T-cell (primary cell): ENCODE results near the gene TMEM69. TPM values are rescaled to one million over a fixed set of nuclear protein-coding genes. Genes with fewer than 3 reads are reported as not detected.
A peak's percentile ranks its signal among the peaks of the same experiment; 100 is the strongest.
"Not testable (repeated sequence)": the region's sequence is repeated elsewhere in the genome, so short reads cannot be mapped to it uniquely, and the experiment has no call there.

Experiments used
- ATAC-seq, 4 experiments: fragments of 200-7000 bp in 3 of 4; fragments of 150-1000 bp in 1 of 4; cut with Tn5 transposase; replicated peaks in 1 of 4; 1 replicate in 3 of 4; 2 replicates in 1 of 4; pipeline ENCODE4 v1.10.0; 2021; ENCODE audit warnings: moderate library complexity in 3 of 4, mild to moderate bottlenecking in 2 of 4, moderate number of reproducible peaks in 1 of 4
- CTCF ChIA-PET, 2 donors: fragments of 300-600 bp; sonication (Branson Sonifier 250); formaldehyde crosslinking; loops; one replicate each; lab custom pipeline; 2022; ENCODE audit warnings: antibody characterized with exemption in 2 of 2; lab: Charles Lee
- POLR2A ChIA-PET, 2 donors: fragments of 300-600 bp; sonication (Branson Sonifier 250); formaldehyde crosslinking; loops; one replicate each; lab custom pipeline; 2022; ENCODE audit warnings: antibody characterized with exemption in 2 of 2; lab: Charles Lee
- DNase-seq, 35 experiments: peaks; one replicate each; pipeline versions ENCODE4 v3.0.0 to v3.0.0-alpha.2; 2013 to 2023
- H3K27ac ChIP-seq: one replicate; pipeline ENCODE4 v1.5.1; 2013; ENCODE audit warnings: low read length
- H3K27me3 ChIP-seq, 2 experiments: replicated peaks in 1 of 2; 1 replicate in 1 of 2; 2 replicates in 1 of 2; pipeline versions ENCODE4 v1.6.1 to v1.7.0; 2013; ENCODE audit warnings: low read length in 1 of 2, mixed read lengths in 1 of 2; ENCODE audit not compliant: control insufficient read depth in 2 of 2, insufficient read depth in 2 of 2; ENCODE audit errors: extremely low read depth in 1 of 2
- H3K36me3 ChIP-seq, 2 donors: 1 replicate in 1 of 2; 2 replicates in 1 of 2; pipeline versions ENCODE4 v1.6.1 to v1.7.0; 2013; ENCODE audit warnings: low read length in 1 of 2; ENCODE audit not compliant: control insufficient read depth in 2 of 2, insufficient read depth in 1 of 2; ENCODE audit errors: extremely low read depth in 1 of 2
- H3K4me1 ChIP-seq, 2 experiments: 1 replicate in 1 of 2; 2 replicates in 1 of 2; pipeline versions ENCODE4 v1.6.1 to v1.7.0; 2013; ENCODE audit warnings: low read length in 2 of 2, mixed read lengths in 1 of 2; ENCODE audit not compliant: insufficient read depth in 2 of 2, control insufficient read depth in 1 of 2; ENCODE audit errors: extremely low read depth in 1 of 2
- H3K4me3 ChIP-seq, 2 donors: 1 replicate in 1 of 2; 2 replicates in 1 of 2; pipeline versions ENCODE4 v1.5.1 to v1.7.0; 2013; ENCODE audit warnings: mild to moderate bottlenecking in 2 of 2, low read length in 1 of 2, moderate library complexity in 1 of 2; ENCODE audit not compliant: control insufficient read depth in 1 of 2; ENCODE audit errors: extremely low read depth in 1 of 2
- H3K9me3 ChIP-seq: 2 replicates; pipeline ENCODE4 v1.7.0; 2013
- H3K27ac Mint-ChIP-seq, 2 donors: one replicate each; pipeline ENCODE4 v1.8.0; 2020 to 2021; ENCODE audit warnings: mild to moderate bottlenecking in 2 of 2, mixed read lengths in 2 of 2
- H3K27me3 Mint-ChIP-seq, 2 donors: one replicate each; pipeline ENCODE4 v1.8.0; 2021 to 2022; ENCODE audit warnings: mixed read lengths in 2 of 2
- H3K36me3 Mint-ChIP-seq: one replicate; pipeline ENCODE4 v1.8.0; 2021; ENCODE audit warnings: mixed read lengths
- H3K4me1 Mint-ChIP-seq, 3 donors: one replicate each; pipeline ENCODE4 v1.8.0; 2020 to 2022; ENCODE audit warnings: mixed read lengths in 3 of 3, mild to moderate bottlenecking in 1 of 3
- H3K4me3 Mint-ChIP-seq, 3 donors: one replicate each; pipeline ENCODE4 v1.8.0; 2020 to 2022; ENCODE audit warnings: mild to moderate bottlenecking in 3 of 3, mixed read lengths in 3 of 3, moderate library complexity in 3 of 3
- H3K9me3 Mint-ChIP-seq, 3 donors: one replicate each; pipeline ENCODE4 v1.8.0; 2020 to 2022; ENCODE audit warnings: mixed read lengths in 3 of 3
- WGBS: methylation state at CpG from one replicate; pipeline ENCODE4 v1.1.5; 2013; ENCODE audit warnings: missing lambda C conversion rate; ENCODE audit not compliant: insufficient coverage; 5-methylcytosine and 5-hydroxymethylcytosine counted together
- total RNA-seq, 35 experiments: library from RNA in 6 of 35; stranded (reverse) in 6 of 35; fragments of 120-200 nt in 1 of 35; gene quantifications; one replicate each; pipeline versions ENCODE4 v1.2.1 to v1.2.4 and lab custom pipeline; 2013 to 2026

TMEM69 gene
- total RNA-seq, 5 donors from 2014 or later (not counting 1 experiment from before 2014, with no cell fraction given), result 11.0 to 19.7 (median 16.5) TPM

GRCh38 chr1:45674478-45674877 lies 13.5 kb upstream of the TMEM69 start:
- Mint-ChIP-seq H3K4me3 (no peak overlapping the region), H3K4me1 (peaks cover 82 to 87% (median 84%) of the 10 kb centered on the region in 3 donors), H3K27ac (no peak overlapping the region), H3K36me3 (peaks cover 7% of the 10 kb centered on the region), H3K27me3 (no peaks in the 10 kb centered on the region), H3K9me3 (no peaks in the 10 kb centered on the region)
- no peak for ATAC-seq
- H3K4me3 ChIP-seq, result no peak overlapping the region
- no peaks in the 10 kb centered on the region for H3K9me3 ChIP-seq
- H3K36me3 ChIP-seq, result peaks cover 0 to 17% of the 10 kb centered on the region in 2 donors
- no peak overlapping the region for H3K27ac ChIP-seq
- 90% methylated on average over 2 of the region's 5 CpGs for WGBS
- peaks cover 5 to 34% of the 10 kb centered on the region in 2 experiments for H3K4me1 ChIP-seq
- no peak for DNase-seq
- CTCF ChIA-PET, result no interaction called here
- POLR2A ChIA-PET, result interaction anchor here in 1 of 2 donors (0.5 kb wide), 1 partner anchor 35 kb away, joined by 5 read pairs; no protein-coding TSS in a partner anchor
- H3K27me3 ChIP-seq, result no peaks in the 10 kb centered on the region

GRCh38 chr1:45676553-45676952 lies 11.4 kb upstream of the TMEM69 start:
- WGBS, result no CpG with 5 or more reads among the region's 7 CpGs
- not testable (repeated sequence) for H3K27ac Mint-ChIP-seq
- POLR2A ChIA-PET, result interaction anchor here in 1 of 2 donors (0.7 kb wide), 1 partner anchor 152 kb away, joined by 8 read pairs; no protein-coding TSS in a partner anchor

GRCh38 chr1:45677751-45678245 lies 10.2 kb upstream of the TMEM69 start:
- no peak overlapping the region for H3K4me3 ChIP-seq
- H3K27ac ChIP-seq, result no peak overlapping the region

More at GRCh38 chr1:45676553-45676952, 11.4 kb upstream of the TMEM69 start:
- H3K4me3 ChIP-seq, H3K27me3 Mint-ChIP-seq, ATAC-seq, H3K27me3 ChIP-seq, H3K9me3 ChIP-seq, DNase-seq, H3K9me3 Mint-ChIP-seq, H3K27ac ChIP-seq: not testable (repeated sequence)
- H3K36me3 ChIP-seq, result peaks cover 0 to 12% of the 10 kb centered on the region in 2 donors
- peaks cover 6 to 35% of the 10 kb centered on the region in 2 experiments for H3K4me1 ChIP-seq
- H3K4me1 Mint-ChIP-seq, result peaks cover 87 to 90% (median 89%) of the 10 kb centered on the region in 3 donors
- CTCF ChIA-PET, result interaction anchor here (0.6 to 0.7 kb wide), 3 partner anchors 10 to 337 kb away, joined by 3 to 5 read pairs (median 5); no protein-coding TSS in a partner anchor
- H3K4me3 Mint-ChIP-seq, result peak overlapping the region in 1 of 3 donors; percentile 49
- peaks cover 11% of the 10 kb centered on the region for H3K36me3 Mint-ChIP-seq

GRCh38 chr1:45678489-45678888 lies 9.5 kb upstream of the TMEM69 start:
- DNase-seq (no peak), ATAC-seq (no peak)
- Histone ChIP-seq H3K36me3 (peaks cover 0 to 12% of the 10 kb centered on the region in 2 donors), H3K4me1 (peaks cover 11 to 40% of the 10 kb centered on the region in 2 experiments), H3K4me3 (no peak overlapping the region), H3K27ac (no peak overlapping the region), H3K27me3 (no peaks in the 10 kb centered on the region), H3K9me3 (no peaks in the 10 kb centered on the region)
- H3K9me3 Mint-ChIP-seq, result no peaks in the 10 kb centered on the region
- H3K36me3 Mint-ChIP-seq, result peaks cover 7% of the 10 kb centered on the region
- no peaks in the 10 kb centered on the region for H3K27me3 Mint-ChIP-seq
- ChIA-PET POLR2A (interaction anchor here in 1 of 2 donors (0.5 kb wide), 1 partner anchor 99 kb away, joined by 5 read pairs; no protein-coding TSS in a partner anchor), CTCF (interaction anchor here in 1 of 2 donors (0.8 to 1.2 kb wide), 2 partner anchors 8 to 187 kb away, joined by 3 to 5 read pairs; partner anchors contain the start of genes GPBP1L1 and TESK2)
- H3K27ac Mint-ChIP-seq, result no peak overlapping the region
- H3K4me3 Mint-ChIP-seq, result peak overlapping the region in 1 of 3 donors; percentile 42
- peaks cover 90 to 93% (median 91%) of the 10 kb centered on the region in 3 donors for H3K4me1 Mint-ChIP-seq

More at GRCh38 chr1:45677751-45678245, 10.2 kb upstream of the TMEM69 start:
- H3K4me1 ChIP-seq, result peaks cover 10 to 35% of the 10 kb centered on the region in 2 experiments
- no peaks in the 10 kb centered on the region for H3K9me3 Mint-ChIP-seq
- CTCF ChIA-PET, result interaction anchor here in 1 of 2 donors (0.6 to 1.2 kb wide), 3 partner anchors 8 to 186 kb away, joined by 3 to 7 read pairs (median 5); partner anchors contain the start of genes GPBP1L1 and TESK2
- peaks cover 9% of the 10 kb centered on the region for H3K36me3 Mint-ChIP-seq
- no peaks in the 10 kb centered on the region for H3K27me3 ChIP-seq
- no peaks in the 10 kb centered on the region for H3K27me3 Mint-ChIP-seq
- H3K27ac Mint-ChIP-seq, result no peak overlapping the region
- no peaks in the 10 kb centered on the region for H3K9me3 ChIP-seq
- WGBS, result no CpG with 5 or more reads among the region's 3 CpGs
- no peak for DNase-seq
- POLR2A ChIA-PET, result interaction anchor here in 1 of 2 donors (0.7 kb wide), 1 partner anchor 546 kb away, joined by 8 read pairs; no protein-coding TSS in a partner anchor
- peaks cover 0 to 12% of the 10 kb centered on the region in 2 donors for H3K36me3 ChIP-seq
- ATAC-seq, result no peak
- peaks cover 93 to 95% (median 94%) of the 10 kb centered on the region in 3 donors for H3K4me1 Mint-ChIP-seq
- peak overlapping the region in 1 of 3 donors; percentile 49 for H3K4me3 Mint-ChIP-seq

- H3K9me3 Mint-ChIP-seq, result no peaks in the 10 kb centered on the region
- H3K36me3 ChIP-seq, result peaks cover 0 to 7% of the 10 kb centered on the region in 2 donors
- H3K4me1 ChIP-seq, result peaks cover 11 to 43% of the 10 kb centered on the region in 2 experiments
- POLR2A ChIA-PET, result no interaction called here
- H3K4me3 ChIP-seq, result no peak overlapping the region
- H3K27me3 ChIP-seq, result no peaks in the 10 kb centered on the region
- H3K36me3 Mint-ChIP-seq, result peaks cover 7% of the 10 kb centered on the region
- CTCF ChIA-PET, result no interaction called here
- no peak overlapping the region for H3K27ac ChIP-seq
- DNase-seq (no peak), ATAC-seq (no peak)
- no peak overlapping the region for H3K27ac Mint-ChIP-seq
- H3K4me3 Mint-ChIP-seq, result peak overlapping the region in 1 of 3 donors; percentile 42
- H3K27me3 Mint-ChIP-seq, result no peaks in the 10 kb centered on the region
- 49% methylated on average over 3 of the region's 3 CpGs for WGBS
- H3K4me1 Mint-ChIP-seq, result peaks cover 83 to 90% (median 87%) of the 10 kb centered on the region in 3 donors
- no peaks in the 10 kb centered on the region for H3K9me3 ChIP-seq
Observed at GRCh38 chr1:45679123-45679522, 8.9 kb upstream of the TMEM69 start.

- no peak for DNase-seq
- no peaks in the 10 kb centered on the region for H3K27me3 Mint-ChIP-seq
- H3K27me3 ChIP-seq, result no peaks in the 10 kb centered on the region
- peaks cover 71 to 79% (median 77%) of the 10 kb centered on the region in 3 donors for H3K4me1 Mint-ChIP-seq
- whole genome bisulfite sequencing, result 80% methylated on average over 1 of the region's 6 CpGs
- H3K27ac Mint-ChIP-seq, result no peak overlapping the region
- ChIA-PET CTCF (no interaction called here), POLR2A (interaction anchor here (0.5 to 0.7 kb wide), 2 partner anchors 117 to 697 kb away, joined by 3 to 12 read pairs; partner anchors contain the start of gene EIF2B3 (in 1 of the 2))
- no peaks in the 10 kb centered on the region for H3K36me3 ChIP-seq
- no peak for ATAC-seq
- peaks cover 4% of the 10 kb centered on the region for H3K36me3 Mint-ChIP-seq
- H3K9me3 Mint-ChIP-seq, result no peaks in the 10 kb centered on the region
- H3K4me3 ChIP-seq, result no peak overlapping the region
- no peak overlapping the region for H3K27ac ChIP-seq
- H3K9me3 ChIP-seq, result no peaks in the 10 kb centered on the region
- H3K4me1 ChIP-seq, result peaks cover 16 to 32% of the 10 kb centered on the region in 2 experiments
- H3K4me3 Mint-ChIP-seq, result peak overlapping the region in 2 of 3 donors; percentile 21 to 98
Observed at GRCh38 chr1:45682942-45683341, 5.0 kb upstream of the TMEM69 start.
